GM18508 (cell line): ENCODE results near the gene SOCS2.

Experiments
- ATAC-seq: cut with Tn5 transposase; IDR thresholded peaks from one replicate; pipeline ENCODE4 v1.9.1; 2021; ENCODE audit warnings: moderate number of reproducible peaks; ENCODE audit not compliant: insufficient read depth, unreplicated experiment

Gene SOCS2

GRCh38 chr12:93563807-93564538 lies 8.5 kb upstream of the SOCS2 start:
- ATAC-seq: no peak

GRCh38 chr12:93565760-93566159 lies 6.7 kb upstream of the SOCS2 start:
- ATAC-seq: no peak

DNA sequence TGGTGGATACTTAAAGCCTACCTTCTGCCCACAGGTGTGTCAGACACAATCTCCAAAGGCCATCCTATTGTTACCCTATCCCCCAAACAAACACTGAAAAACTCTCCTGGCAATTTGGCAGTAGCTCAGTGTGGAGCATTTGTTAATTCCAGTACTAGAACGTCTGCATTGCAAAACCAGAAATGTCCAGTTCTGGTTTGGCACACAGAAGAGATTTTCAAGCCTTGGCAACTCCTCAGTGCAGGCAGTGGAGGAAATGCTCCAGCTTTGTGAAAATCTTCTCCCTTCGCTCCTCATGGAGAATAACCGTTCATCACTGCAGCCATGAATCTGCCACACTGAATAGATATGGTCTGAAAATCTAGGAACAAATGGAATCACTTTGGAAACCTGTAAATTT lies 5.3 kb upstream of the SOCS2 start:
- no peak for ATAC-seq

DNA sequence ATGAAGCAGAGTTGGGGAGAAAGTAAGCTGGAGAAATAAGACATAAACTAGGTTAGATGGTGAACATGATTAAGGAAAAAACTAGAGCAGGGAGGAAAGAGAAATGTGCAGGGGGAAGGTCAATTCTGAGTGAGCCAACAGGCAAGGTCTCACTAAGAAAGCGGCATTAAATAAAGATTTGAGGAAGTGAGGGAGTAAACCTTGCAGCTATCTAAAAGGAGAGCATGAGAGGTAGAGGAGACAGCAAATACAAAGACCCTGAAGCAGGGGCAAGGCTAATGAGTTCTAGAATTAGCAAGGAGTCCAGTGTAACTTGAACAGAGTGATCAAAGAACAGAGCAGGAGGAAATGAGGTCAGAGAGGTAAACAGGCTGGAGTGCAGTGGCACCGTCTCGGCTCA lies 4.4 kb upstream of the SOCS2 start:
- no peak for ATAC-seq

DNA sequence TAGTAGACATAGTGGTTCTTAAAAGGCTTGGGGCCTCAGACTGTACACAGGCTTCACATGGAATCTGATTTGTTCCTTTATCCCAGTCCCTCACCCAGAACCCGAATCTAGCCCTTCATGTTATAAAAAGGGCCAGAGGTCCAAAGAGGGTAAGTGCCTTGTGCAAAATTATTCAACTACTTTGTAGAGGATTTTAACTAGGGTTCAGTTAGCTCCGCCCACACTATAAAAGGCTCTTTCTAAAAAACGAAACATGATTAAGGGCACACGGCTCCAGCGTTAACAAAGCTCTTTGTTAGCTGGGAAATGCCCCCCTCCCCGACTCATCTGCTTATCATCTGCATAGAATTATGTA lies 3.2 kb upstream of the SOCS2 start:
- no peak for ATAC-seq

DNA sequence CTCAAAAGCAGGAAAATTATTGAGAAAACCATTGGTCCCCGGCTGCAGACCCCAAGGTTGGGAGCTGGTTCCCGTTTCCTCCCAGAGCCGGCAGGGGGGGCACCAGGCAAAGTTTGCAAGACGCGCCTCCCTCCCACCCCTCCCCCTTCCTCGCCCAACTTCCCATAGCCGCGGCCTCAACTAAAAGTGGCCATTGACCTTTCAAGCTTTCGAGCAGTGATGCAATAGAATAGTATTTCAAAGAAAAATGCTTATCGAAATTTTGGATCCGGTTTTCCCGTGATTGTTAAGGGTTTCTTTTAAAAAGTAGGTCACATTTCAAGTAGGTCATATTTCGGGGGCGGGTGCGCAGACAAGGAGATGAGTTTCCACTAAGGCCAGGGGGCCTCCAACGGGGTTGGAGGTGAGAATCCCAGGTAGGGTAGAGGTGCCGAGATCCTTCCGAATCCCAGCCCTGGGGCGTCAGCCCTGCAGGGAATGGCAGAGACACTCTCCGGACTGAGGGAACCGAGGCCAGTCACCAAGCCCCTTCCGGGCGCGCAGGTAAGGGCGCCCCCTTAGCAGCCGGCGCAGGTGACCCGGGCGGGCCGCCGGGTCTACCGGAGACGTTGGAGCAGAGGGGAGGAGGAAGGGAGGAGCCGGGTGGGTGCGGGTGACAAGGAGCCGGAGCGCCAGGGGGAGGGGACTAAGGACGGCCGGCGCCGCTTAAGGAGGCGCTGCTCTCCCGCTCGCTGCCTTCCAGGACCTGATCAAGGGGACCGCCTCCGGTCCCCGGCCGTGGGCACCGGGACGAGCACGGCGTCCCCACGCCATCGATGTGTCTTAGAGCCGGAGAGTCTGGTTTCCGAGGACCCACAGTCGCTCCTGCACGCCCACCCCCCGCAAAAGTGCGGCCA lies 2.6 kb upstream of the SOCS2 start:
- ATAC-seq: peak; percentile 12

DNA sequence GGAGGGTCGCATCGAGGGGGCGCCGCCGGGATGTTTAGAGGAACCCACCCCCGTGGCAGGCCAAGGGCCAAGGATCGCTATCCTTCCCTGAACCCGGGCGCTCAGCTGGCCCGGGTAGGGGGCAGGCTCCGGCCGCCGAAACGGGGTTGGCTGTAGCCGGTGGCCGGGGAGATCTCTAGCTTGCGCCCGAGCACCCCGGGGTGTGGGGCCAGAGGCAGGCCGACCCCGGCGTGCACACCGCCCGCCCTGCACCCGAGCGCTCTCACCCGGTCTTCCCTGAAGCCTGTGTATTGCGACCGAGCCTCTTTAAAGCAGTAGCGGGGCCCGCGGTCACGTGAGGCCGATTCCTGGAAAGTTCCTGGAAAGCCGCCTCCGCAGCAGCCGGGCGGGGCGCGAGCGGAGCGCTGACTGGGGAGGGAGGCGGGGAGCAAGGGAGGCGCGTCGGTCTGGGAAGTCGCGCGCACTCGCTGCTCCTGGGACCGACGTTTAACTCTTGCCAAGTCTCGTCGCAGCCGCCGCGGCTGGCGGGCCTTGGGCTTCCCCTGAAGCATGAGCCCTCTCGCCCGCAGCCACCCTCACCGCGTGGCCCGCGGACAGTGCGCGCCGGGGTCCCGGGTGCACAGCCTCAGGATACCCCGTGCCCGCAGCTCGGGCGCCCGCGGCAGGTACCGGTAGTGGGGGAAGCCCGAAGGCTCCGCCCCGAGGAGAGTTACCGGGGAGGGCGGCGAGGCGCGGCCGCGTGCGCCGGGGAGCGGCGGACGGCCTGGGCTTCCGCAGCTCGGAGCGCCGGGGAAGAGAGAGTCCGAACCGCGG lies 1.7 kb upstream of the SOCS2 start:
- ATAC-seq: peak; percentile 36

- ATAC-seq: peak; percentile 5
Measured at GRCh38 chr12:93571365-93571924, 1.0 kb upstream of the SOCS2 start.

DNA sequence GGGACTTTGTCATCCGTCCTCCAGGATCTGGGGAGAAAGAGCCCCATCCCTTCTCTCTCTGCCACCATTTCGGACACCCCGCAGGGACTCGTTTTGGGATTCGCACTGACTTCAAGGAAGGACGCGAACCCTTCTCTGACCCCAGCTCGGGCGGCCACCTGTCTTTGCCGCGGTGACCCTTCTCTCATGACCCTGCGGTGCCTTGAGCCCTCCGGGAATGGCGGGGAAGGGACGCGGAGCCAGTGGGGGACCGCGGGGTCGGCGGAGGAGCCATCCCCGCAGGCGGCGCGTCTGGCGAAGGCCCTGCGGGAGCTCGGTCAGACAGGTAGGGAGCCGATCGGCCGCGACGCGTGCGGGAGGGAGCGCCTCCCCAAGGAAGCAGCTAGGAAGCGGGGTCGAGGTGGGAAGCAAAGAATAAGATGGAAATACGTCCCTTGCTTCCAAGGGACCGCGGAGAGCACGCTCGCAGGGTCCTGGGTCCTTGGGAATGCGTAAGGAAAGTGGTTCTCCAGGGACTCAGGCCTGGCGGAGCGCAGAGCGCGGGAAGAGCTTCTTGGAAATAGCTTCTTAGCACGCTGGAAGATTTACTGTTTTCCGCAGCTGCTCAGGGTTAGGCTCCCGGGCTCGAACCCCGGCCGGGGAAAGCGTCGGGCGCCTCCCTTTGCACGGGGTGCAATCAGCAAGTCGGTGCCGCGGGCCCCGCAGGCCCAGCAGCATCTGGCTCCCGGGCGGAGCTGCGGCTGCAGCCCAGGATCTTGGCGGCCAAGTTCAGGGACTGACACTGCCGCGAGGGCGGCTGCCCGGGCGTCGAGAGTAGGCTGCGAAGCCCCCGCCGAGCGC lies 457 bp downstream of the SOCS2 start:
- no peak for ATAC-seq

DNA sequence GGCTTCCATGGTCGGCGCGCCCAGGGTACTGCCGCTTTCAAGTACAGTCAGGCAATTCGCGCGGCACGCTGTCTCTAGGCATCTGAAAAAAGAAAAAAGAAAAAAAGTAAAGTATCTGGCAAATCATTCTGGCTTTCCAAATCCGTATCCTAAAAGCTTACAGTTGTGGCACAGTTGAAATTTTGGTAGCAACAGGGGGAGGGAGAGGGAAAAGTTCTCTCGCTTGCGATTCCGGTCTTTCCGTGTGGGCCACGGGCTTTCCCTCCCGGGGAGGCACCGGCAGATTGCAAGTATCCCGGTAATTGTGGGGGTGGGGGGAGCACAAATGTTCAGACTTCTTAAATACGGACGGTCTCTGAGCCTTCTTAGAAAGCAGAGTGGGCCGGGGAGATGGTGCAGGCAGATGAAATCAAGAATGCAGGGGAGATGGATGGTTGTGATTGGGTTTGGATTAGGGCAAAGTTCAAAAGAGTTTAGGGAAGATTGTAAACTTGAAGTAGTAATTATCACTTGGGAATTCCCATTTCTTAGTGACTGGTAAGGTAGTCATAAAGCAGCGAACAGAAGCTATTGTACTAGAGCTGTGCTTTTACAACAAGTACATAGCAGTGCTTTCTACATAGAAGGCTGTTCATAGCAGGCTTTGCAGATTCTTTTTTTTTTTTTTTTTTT lies 1.2 kb downstream of the SOCS2 start:
- no peak for ATAC-seq

DNA sequence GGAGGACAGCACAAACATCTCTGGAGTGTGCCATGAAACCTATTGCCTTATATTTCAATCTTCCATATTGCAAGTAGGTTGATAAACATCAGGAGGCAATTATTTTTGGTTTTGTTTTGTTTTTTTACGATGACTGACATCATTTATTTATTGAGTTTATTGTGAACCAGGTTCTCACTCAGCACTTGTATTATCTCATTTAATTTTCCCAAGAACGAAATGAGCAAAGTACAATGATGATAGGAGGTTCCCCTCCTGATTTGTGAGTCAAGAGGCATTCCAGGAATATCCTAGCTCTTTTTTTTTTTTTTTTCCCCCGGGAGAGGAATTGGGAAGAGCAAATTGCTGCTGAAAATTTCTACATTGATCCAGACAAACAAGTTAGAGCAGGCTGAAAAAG lies 4.7 kb downstream of the SOCS2 start:
- ATAC-seq: no peak

DNA sequence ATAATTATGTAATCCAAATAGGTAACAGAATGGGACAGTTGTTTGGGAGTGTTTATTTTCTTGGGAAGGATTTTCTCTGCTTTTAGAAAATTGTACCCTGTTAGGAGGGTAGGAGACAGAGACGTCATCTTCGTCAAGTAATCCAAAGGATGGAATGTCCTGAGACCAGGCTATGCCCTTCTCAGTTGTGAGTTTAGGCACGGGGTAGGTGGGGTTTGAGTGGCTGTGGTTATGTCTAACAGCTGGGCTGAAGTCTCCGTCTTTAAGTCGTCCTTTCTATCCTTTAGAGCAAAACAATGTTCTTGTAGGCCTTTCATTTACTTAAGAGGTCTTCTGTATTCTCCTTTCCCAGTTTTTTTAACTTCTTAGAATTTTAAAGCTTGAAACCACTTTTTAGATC lies 5.7 kb downstream of the SOCS2 start:
- no peak for ATAC-seq

DNA sequence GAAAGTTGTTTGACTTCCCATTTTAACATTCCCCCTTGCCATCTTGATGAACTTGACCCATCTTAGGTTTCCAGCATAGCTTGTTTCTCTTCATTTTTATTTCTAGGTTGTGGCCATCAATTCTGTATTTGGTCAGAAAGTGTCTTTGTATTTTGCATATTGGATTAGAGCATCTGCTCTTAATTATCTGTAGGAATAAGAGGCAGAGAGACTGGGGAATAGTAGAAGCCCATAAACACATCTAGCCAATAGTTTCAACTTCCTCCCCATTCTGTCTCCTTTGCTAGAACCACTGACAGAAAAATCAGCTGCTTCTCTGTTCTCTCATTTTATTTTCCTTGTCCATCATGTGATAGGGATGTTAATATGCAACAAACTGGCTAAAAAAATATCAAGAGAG lies 8.2 kb downstream of the SOCS2 start:
- no peak for ATAC-seq

- ATAC-seq: no peak
Measured at GRCh38 chr12:93581370-93581769, 8.9 kb downstream of the SOCS2 start.

GRCh38 chr12:93582351-93582750 lies 9.9 kb downstream of the SOCS2 start:
- ATAC-seq: no peak

- ATAC-seq: no peak
Measured at GRCh38 chr12:93583627-93584392, 11.3 kb downstream of the SOCS2 start.

DNA sequence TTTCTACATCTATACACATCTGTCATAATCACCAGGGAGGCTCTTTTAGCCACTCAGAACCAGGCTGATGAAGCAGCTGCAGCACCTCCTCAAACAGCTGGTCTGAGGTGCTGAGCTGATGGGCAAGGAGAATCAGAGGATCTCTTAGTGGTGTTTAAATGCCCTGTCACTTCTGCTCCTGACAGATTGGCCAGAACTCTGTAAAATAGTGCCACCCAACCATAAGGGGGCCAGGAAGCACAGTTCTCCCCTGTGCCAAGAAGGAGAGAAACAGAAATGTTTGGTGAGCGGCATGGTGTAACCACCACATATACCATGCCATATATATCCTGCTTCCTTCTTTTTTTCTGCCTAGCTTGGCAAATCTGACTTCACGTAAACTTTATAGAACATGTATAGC lies 12.8 kb downstream of the SOCS2 start:
- no peak for ATAC-seq

DNA sequence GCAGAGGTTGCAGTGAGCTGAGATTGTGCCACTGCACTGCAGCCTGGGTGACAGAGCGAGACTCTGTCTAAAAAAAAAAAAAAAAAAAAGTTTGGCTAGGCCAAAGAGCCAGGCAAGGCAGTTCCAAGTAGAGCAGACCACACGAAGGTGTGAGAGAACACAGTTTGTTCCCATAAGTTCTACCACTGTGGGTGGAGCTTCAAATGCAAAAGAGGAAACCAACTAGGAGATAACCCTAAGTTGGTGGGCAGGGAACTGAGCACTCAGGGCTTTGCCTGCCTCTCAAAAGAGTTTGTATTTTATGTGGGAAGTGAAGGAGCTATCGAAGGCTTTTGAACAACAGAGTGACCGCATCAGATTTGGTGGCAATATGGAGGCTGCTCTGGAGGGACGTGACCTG lies 15.1 kb downstream of the SOCS2 start:
- ATAC-seq: no peak

DNA sequence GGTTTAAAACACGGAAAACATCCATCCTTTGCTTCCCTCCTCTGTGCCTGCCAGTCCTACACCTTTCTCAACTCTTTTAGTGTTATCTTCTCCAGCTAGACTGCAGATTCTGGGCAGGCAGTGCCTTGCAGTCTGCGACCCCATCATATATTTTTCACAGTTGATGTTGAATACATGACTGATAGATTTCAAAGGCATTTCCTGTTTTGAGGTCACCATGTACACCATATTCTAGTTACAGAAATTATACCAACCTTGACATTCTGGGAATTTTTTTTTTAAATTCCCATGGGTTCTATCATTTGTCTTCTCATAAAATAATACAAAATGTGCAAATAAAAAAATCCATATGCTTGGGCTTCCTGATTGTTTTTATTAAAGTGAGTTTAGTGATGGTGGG lies 16.6 kb downstream of the SOCS2 start:
- no peak for ATAC-seq
